IMR-90 (cell line): Measurements from ENCODE around the gene AREL1.

ENCODE experiments used
- CTCF ChIP-seq: conservative IDR thresholded peaks from 2 replicates; pipeline ENCODE4 v1.5.1; 2012; ENCODE audit warnings: mild to moderate bottlenecking, low read depth, low read length, improper control_type of control experiment
- FOS ChIP-seq: fragments of 150-350 bp; IDR thresholded peaks from 2 replicates; pipeline ENCODE4 v1.6.1; 2016; ENCODE audit warnings: low read depth, low read length
- POLR2A ChIP-seq: IDR thresholded peaks from 2 replicates; pipeline ENCODE4 v1.6.1; 2012; ENCODE audit warnings: mild to moderate bottlenecking, low read depth, low read length

- TF ChIP-seq CTCF (no peak), POLR2A (no peak), FOS (no peak)
These were observed 101.1 kb downstream of the AREL1 start, which contains the start of gene LTBP2 for GRCh38 chr14:74611650-74612349.
